Tibial artery (tissue), 4 donors: Measurements from ENCODE around the gene CARM1.

Experiments
- DNase-seq, 2 donors: peaks; one replicate each; pipeline ENCODE4 v3.0.0-alpha.2; 2019
- H3K27ac ChIP-seq, 2 donors: fragments of 200-600 bp; sonication (generic) in 1 of 2; 1 replicate in 1 of 2; 2 replicates in 1 of 2; pipeline ENCODE4 v1.5.1; 2018 to 2019; ENCODE audit warnings: mild to moderate bottlenecking in 1 of 2
- H3K27me3 ChIP-seq, 2 donors: fragments of 200-600 bp; sonication (generic) in 1 of 2; one replicate each; pipeline versions ENCODE4 v1.5.1 to v1.6.0; 2016 to 2019
- H3K36me3 ChIP-seq, 3 donors: fragments of 200-600 bp; sonication (generic) in 2 of 3; one replicate each; pipeline ENCODE4 v1.5.1; 2016 to 2019; ENCODE audit warnings: mild to moderate bottlenecking in 2 of 3
- H3K4me1 ChIP-seq, 4 donors: fragments of 200-600 bp; sonication (generic) in 2 of 4; 1 replicate in 3 of 4; 2 replicates in 1 of 4; pipeline ENCODE4 v1.5.1; 2016 to 2019
- H3K4me3 ChIP-seq, 2 donors: fragments of 200-600 bp; sonication (generic) in 1 of 2; 1 replicate in 1 of 2; 2 replicates in 1 of 2; pipeline ENCODE4 v1.5.1; 2018 to 2019; ENCODE audit warnings: mild to moderate bottlenecking in 2 of 2
- H3K9me3 ChIP-seq, 3 donors: fragments of 200-600 bp; sonication (generic) in 1 of 3; one replicate each; pipeline ENCODE4 v1.5.1; 2016 to 2019
- CTCF ChIP-seq, 2 experiments: fragments of 200-600 bp in 1 of 2; fragments of 450-650 bp in 1 of 2; IDR thresholded peaks; one replicate each; pipeline ENCODE4 v1.5.1; 2017 to 2019; ENCODE audit warnings: antibody characterized with exemption in 2 of 2, mild to moderate bottlenecking in 1 of 2, moderate library complexity in 1 of 2
- intact Hi-C: fragments of 100-400 bp; cut with DNase I; formaldehyde crosslinking; loops from one replicate; pipeline ENCODE4 v1.15.0; 2023; ENCODE audit warnings: low total_unique reads

Gene CARM1

GRCh38 chr19:10839114-10840050 is 32.0 kb upstream of the CARM1 start:
- TF ChIP-seq CTCF (IDR thresholded peaks at IDR 0.05) = no peak
- Histone ChIP-seq H3K9me3 (no peaks in the 10 kb centered on the region), H3K36me3 (no peaks in the 10 kb centered on the region), H3K27me3 (peaks cover 0 to 4% of the 10 kb centered on the region in 2 donors), H3K4me3 (no peak overlapping the region), H3K27ac (no peak overlapping the region), H3K4me1 (peaks cover 0 to 21% (median 9%) of the 10 kb centered on the region in 4 donors)
- no peak for DNase-seq
- intact Hi-C loops = no loop called here

DNA sequence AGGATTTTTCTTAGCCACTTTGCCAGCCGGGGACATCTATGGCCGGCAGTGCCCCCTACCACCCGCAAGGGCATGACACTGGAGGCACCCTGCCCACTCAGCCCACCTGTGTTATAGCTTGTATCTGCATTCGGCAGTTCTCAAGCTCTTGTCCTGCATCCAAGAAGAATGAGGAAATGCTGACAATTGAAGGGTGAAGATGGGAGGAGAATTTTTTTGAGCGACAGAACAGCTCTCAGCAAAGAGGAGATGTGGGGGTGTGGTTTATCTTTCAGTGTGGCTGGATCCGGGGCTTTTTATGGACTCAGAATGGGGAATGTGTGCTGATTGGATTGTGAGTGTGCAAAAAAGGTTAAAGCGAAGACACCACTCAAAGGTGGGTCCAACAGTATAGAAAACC is 28.6 kb upstream of the CARM1 start:
- Histone ChIP-seq H3K27ac (no peak overlapping the region), H3K9me3 (peaks cover 0 to 6% (median 4%) of the 10 kb centered on the region in 3 donors), H3K4me1 (no peaks in the 10 kb centered on the region), H3K4me3 (no peak overlapping the region), H3K27me3 (peaks cover 0 to 4% of the 10 kb centered on the region in 2 donors), H3K36me3 (no peaks in the 10 kb centered on the region)
- no peak for TF ChIP-seq CTCF (IDR thresholded peaks at IDR 0.05)
- intact Hi-C loops = no loop called here
- no peak for DNase-seq

DNA sequence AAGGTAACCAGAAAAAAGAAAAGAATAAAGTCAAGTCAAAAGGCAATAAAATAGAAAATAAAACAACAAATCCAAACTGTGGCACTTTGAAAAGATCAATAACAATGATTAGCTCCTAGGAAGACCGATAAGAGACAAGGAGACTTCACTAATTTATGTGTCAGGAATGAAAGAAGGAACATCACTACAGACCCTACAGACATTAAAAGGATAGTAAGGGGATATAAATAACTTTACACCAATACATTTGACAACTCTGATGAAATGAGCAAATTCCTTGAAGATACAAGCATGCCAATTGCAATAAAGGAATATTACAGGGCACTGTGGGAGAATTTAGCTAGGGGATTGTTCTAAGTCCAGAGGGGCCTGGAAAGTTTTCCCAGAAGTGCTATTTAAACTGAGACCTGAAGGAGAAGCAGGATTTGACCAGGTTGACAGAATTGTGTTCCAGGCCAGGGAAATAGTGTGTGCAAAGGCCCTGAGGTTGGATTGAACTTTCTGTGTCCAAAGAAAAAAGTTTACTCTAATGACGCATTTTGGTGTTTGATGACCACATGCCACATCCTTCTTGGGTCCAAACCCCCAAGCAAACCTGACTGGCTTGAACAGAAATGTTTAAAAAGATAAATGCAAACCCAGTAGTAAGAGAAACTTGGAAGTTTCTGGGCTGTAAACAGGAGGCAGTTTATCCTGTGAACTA is 24.7 kb upstream of the CARM1 start:
- no peak for DNase-seq
- intact Hi-C loops = no loop called here
- no peak for TF ChIP-seq CTCF (IDR thresholded peaks at IDR 0.05)
- Histone ChIP-seq H3K27ac (no peak overlapping the region), H3K9me3 (peaks cover 0 to 6% (median 4%) of the 10 kb centered on the region in 3 donors), H3K36me3 (no peaks in the 10 kb centered on the region), H3K27me3 (peaks cover 0 to 16% of the 10 kb centered on the region in 2 donors), H3K4me3 (no peak overlapping the region), H3K4me1 (no peaks in the 10 kb centered on the region)

GRCh38 chr19:10848230-10848856 is 23.0 kb upstream of the CARM1 start, which contains the start of gene C19orf38:
Gene C19orf38, plus strand, starts transcription at chr19:10848415. Its CDS starts 94 bp downstream, at chr19:10848509.
- H3K27me3 ChIP-seq = peaks cover 0 to 16% of the 10 kb centered on the region in 2 donors
- no peaks in the 10 kb centered on the region for H3K36me3 ChIP-seq
- H3K4me3 ChIP-seq = no peak within 1 kb of the TSS
- peaks cover 0 to 6% (median 4%) of the 10 kb centered on the region in 3 donors for H3K9me3 ChIP-seq
- TF ChIP-seq CTCF (IDR thresholded peaks at IDR 0.05) = no peak
- intact Hi-C loops = no loop called here
- H3K4me1 ChIP-seq = no peaks in the 10 kb centered on the region
- no peak for DNase-seq
- no peak within 1 kb of the TSS for H3K27ac ChIP-seq

- no peak for DNase-seq
- no peak for TF ChIP-seq CTCF (IDR thresholded peaks at IDR 0.05)
- intact Hi-C loops = loop anchor here (5.0 kb wide), 1 partner anchor 138 kb away; no protein-coding TSS in a partner anchor
These were observed 20.7 kb upstream of the CARM1 start for GRCh38 chr19:10850631-10851030.

More at GRCh38 chr19:10850631-10851030, 20.7 kb upstream of the CARM1 start:
- Histone ChIP-seq H3K9me3 (peaks cover 0 to 6% (median 4%) of the 10 kb centered on the region in 3 donors), H3K36me3 (no peaks in the 10 kb centered on the region), H3K27ac (no peak overlapping the region), H3K4me3 (no peak overlapping the region), H3K4me1 (no peaks in the 10 kb centered on the region), H3K27me3 (peaks cover 0 to 12% of the 10 kb centered on the region in 2 donors)
